Mesenchymal stem cell (in vitro differentiated cells and primary cell): ENCODE measurements around the gene ATP6V1F.
A peak's percentile ranks its signal among the peaks of the same experiment; 100 is the strongest.

ENCODE experiments used
- DNase-seq: peaks from one replicate; pipeline ENCODE4 v3.0.0-alpha.2; 2013
- H2AFZ ChIP-seq: one replicate; pipeline ENCODE4 v1.6.1; 2013; ENCODE audit warnings: low read depth, mild to moderate bottlenecking, control low read depth, inconsistent platforms, low read length, moderate library complexity
- H2AK5ac ChIP-seq: 2 replicates; pipeline ENCODE4 v1.6.1; 2013; ENCODE audit warnings: low read length, moderate library complexity, mild to moderate bottlenecking, inconsistent platforms; ENCODE audit not compliant: severe bottlenecking
- H2BK120ac ChIP-seq: one replicate; pipeline ENCODE4 v1.6.1; 2013; ENCODE audit warnings: low read depth, mild to moderate bottlenecking, inconsistent platforms, low read length, moderate library complexity
- H2BK12ac ChIP-seq, 2 experiments: one replicate each; pipeline ENCODE4 v1.6.1; 2013; ENCODE audit warnings: inconsistent platforms in 2 of 2, low read length in 2 of 2, mild to moderate bottlenecking in 2 of 2, moderate library complexity in 2 of 2, control low read depth in 1 of 2
- H2BK15ac ChIP-seq: one replicate; pipeline ENCODE4 v1.6.1; 2013; ENCODE audit warnings: mild to moderate bottlenecking, low read depth, inconsistent platforms; ENCODE audit not compliant: poor library complexity, severe bottlenecking
- H2BK5ac ChIP-seq: 2 replicates; pipeline ENCODE4 v1.6.1; 2013; ENCODE audit warnings: low read depth, mild to moderate bottlenecking, low read length, control low read depth, inconsistent platforms; ENCODE audit not compliant: poor library complexity, severe bottlenecking
- H3K14ac ChIP-seq, 2 experiments: one replicate each; pipeline ENCODE4 v1.6.1; 2013; ENCODE audit warnings: inconsistent platforms in 2 of 2, low read length in 2 of 2, control low read depth in 1 of 2, mild to moderate bottlenecking in 1 of 2, moderate library complexity in 1 of 2
- H3K18ac ChIP-seq, 2 experiments: one replicate each; pipeline ENCODE4 v1.6.1; 2013; ENCODE audit warnings: inconsistent platforms in 2 of 2, low read length in 2 of 2, control low read depth in 1 of 2, low read depth in 1 of 2, mild to moderate bottlenecking in 1 of 2
- H3K23ac ChIP-seq, 2 experiments: one replicate each; pipeline ENCODE4 v1.6.1; 2013; ENCODE audit warnings: inconsistent platforms in 2 of 2, low read length in 2 of 2, mild to moderate bottlenecking in 2 of 2, moderate library complexity in 2 of 2, control low read depth in 1 of 2
- H3K27ac ChIP-seq: 2 replicates; pipeline ENCODE4 v1.5.1; 2013; ENCODE audit warnings: mild to moderate bottlenecking, moderate library complexity, low read length, control low read depth, inconsistent platforms; ENCODE audit not compliant: poor library complexity, severe bottlenecking
- H3K27me3 ChIP-seq, 2 experiments: 2 replicates each; pipeline versions ENCODE4 v1.6.1 to v1.7.0; 2013; ENCODE audit warnings: low read length in 2 of 2, mild to moderate bottlenecking in 2 of 2, moderate library complexity in 2 of 2, control low read depth in 1 of 2, inconsistent platforms in 1 of 2; ENCODE audit not compliant: control insufficient read depth in 1 of 2, insufficient read depth in 1 of 2
- H3K36me3 ChIP-seq, 2 experiments: 2 replicates each; pipeline versions ENCODE4 v1.6.1 to v1.7.0; 2013; ENCODE audit warnings: low read length in 2 of 2, control low read depth in 1 of 2, inconsistent platforms in 1 of 2, low read depth in 1 of 2, mild to moderate bottlenecking in 1 of 2; ENCODE audit not compliant: insufficient read depth in 2 of 2, control insufficient read depth in 1 of 2
- H3K4ac ChIP-seq, 2 experiments: one replicate each; pipeline ENCODE4 v1.6.1; 2013; ENCODE audit warnings: inconsistent platforms in 2 of 2, low read length in 2 of 2, mild to moderate bottlenecking in 2 of 2, moderate library complexity in 2 of 2, control low read depth in 1 of 2, low read depth in 1 of 2
- H3K4me1 ChIP-seq: 2 replicates; pipeline ENCODE4 v1.6.1; 2013; ENCODE audit warnings: low read depth, low read length, control low read depth; ENCODE audit not compliant: control insufficient read depth, insufficient read depth
- H3K4me2 ChIP-seq: 2 replicates; pipeline ENCODE4 v1.6.1; 2013; ENCODE audit warnings: low read length, mild to moderate bottlenecking, inconsistent platforms; ENCODE audit not compliant: poor library complexity, severe bottlenecking
- H3K4me3 ChIP-seq, 2 experiments: 2 replicates each; pipeline versions ENCODE4 v1.5.1 to v1.7.0; 2013; ENCODE audit warnings: low read length in 2 of 2, mild to moderate bottlenecking in 2 of 2, control low read depth in 1 of 2, low read depth in 1 of 2; ENCODE audit not compliant: insufficient read depth in 1 of 2
- H3K79me1 ChIP-seq: replicated peaks from 2 replicates; pipeline ENCODE4 v1.6.1; 2013; ENCODE audit warnings: mild to moderate bottlenecking, control low read depth, low read length, inconsistent platforms; ENCODE audit not compliant: poor library complexity, severe bottlenecking
- H3K9ac ChIP-seq: 2 replicates; pipeline ENCODE4 v1.7.0; 2013; ENCODE audit warnings: mild to moderate bottlenecking, low read length, moderate library complexity
- H3K9me3 ChIP-seq: 2 replicates; pipeline ENCODE4 v1.7.0; 2013; ENCODE audit warnings: mild to moderate bottlenecking, low read length; ENCODE audit not compliant: control insufficient read depth
- H4K8ac ChIP-seq: one replicate; pipeline ENCODE4 v1.6.1; 2013; ENCODE audit warnings: inconsistent platforms, mild to moderate bottlenecking, low read length, moderate library complexity
- H4K91ac ChIP-seq: one replicate; pipeline ENCODE4 v1.6.1; 2013; ENCODE audit warnings: mild to moderate bottlenecking, low read length, inconsistent platforms
- WGBS: methylation state at CpG from one replicate; pipeline ENCODE4 v1.1.7; 2013; ENCODE audit warnings: mixed read lengths; 5-methylcytosine and 5-hydroxymethylcytosine counted together

ATP6V1F gene

DNA sequence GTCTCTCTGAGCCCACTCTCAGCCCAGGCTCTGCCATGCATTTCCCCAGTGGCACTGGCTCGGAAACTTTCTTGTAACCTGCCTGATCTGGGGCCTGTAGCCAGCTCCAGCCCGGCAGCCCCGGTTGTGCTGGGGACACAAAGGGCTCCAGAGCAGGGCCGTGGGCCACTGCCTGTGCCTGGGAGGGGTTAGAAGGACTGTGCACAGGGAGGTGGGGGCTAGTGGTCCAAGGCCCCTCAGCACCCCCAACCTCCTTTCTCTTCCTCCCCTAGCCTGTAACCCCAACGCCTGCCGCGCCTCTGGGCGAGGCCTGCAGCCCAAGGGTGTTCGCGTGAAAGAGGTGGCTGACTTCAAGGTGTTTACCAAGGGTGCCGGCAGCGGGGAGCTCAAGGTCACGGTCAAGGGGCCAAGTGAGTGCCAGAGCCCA lies 22.9 kb upstream of the ATP6V1F start:
- Histone ChIP-seq H2BK15ac (no peak overlapping the region), H3K9ac (no peak overlapping the region), H3K4ac (no peak overlapping the region), H3K4me2 (no peak overlapping the region), H3K4me3 (no peak overlapping the region), H3K4me1 (peaks cover 8% of the 10 kb centered on the region), H2AFZ (no peak overlapping the region), H2BK12ac (no peak overlapping the region), H2AK5ac (no peak overlapping the region), H3K27ac (no peak overlapping the region), H2BK5ac (no peak overlapping the region), H3K9me3 (no peaks in the 10 kb centered on the region), H3K36me3 (peaks cover 95 to 98% of the 10 kb centered on the region in 2 experiments), H4K91ac (no peak overlapping the region), H3K14ac (no peak overlapping the region), H3K27me3 (no peaks in the 10 kb centered on the region), H3K79me1 (peaks cover 47% of the 10 kb centered on the region), H3K18ac (no peak overlapping the region), H2BK120ac (no peak overlapping the region), H4K8ac (no peak overlapping the region), H3K23ac (no peak overlapping the region)
- DNase-seq: no peak
- 92% methylated on average over 12 of the region's 13 CpGs for WGBS

DNA sequence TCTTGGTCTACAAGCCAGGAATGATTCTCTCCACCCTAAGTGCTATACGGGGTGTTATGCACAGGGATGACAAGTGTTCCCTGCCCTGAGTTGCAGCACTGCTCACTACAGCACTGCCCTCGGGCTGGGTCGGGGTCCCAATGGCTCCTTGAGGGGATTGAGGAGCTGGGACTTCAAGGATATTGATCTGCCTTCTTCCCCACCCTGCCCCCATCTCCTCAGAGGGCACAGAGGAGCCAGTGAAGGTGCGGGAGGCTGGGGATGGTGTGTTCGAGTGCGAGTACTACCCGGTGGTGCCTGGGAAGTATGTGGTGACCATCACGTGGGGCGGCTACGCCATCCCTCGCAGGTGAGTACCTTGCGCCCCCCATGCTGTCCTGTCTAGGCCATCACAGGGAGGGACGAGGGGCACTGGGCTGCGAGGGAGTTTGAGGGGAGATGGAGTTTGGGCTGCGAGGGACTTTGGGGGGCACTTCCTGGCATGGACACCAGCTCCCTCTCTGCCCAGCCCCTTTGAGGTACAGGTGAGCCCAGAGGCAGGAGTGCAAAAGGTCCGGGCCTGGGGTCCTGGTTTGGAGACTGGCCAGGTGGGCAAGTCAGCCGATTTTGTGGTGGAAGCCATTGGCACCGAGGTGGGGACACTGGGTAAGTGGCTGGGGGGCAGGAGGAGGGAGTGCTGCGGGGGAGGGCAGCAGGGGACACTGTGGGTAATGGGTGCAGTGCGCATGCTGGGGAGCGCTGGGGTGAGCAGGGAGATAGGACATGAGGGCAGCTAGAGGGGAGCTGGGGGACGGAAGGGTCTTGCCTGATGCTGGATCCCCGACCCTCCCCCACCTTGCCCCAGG lies 22.1 kb upstream of the ATP6V1F start:
- no peak for DNase-seq
- no peak overlapping the region for H2BK15ac ChIP-seq
- H3K27me3 ChIP-seq: no peaks in the 10 kb centered on the region
- H3K9ac ChIP-seq: no peak overlapping the region
- H2BK5ac ChIP-seq: no peak overlapping the region
- no peak overlapping the region for H2AK5ac ChIP-seq
- H2AFZ ChIP-seq: no peak overlapping the region
- no peak overlapping the region for H3K27ac ChIP-seq
- H2BK12ac ChIP-seq: no peak overlapping the region
- no peak overlapping the region for H3K4me2 ChIP-seq
- no peak overlapping the region for H3K4me3 ChIP-seq
- H2BK120ac ChIP-seq: no peak overlapping the region
- H3K79me1 ChIP-seq: peaks cover 48% of the 10 kb centered on the region
- H4K8ac ChIP-seq: no peak overlapping the region
- H3K9me3 ChIP-seq: no peaks in the 10 kb centered on the region
- H3K14ac ChIP-seq: no peak overlapping the region
- peaks cover 8% of the 10 kb centered on the region for H3K4me1 ChIP-seq
- H4K91ac ChIP-seq: peak overlapping the region; percentile 24
- H3K4ac ChIP-seq: no peak overlapping the region
- no peak overlapping the region for H3K23ac ChIP-seq
- H3K36me3 ChIP-seq: peaks cover 96 to 99% of the 10 kb centered on the region in 2 experiments
- 95% methylated on average over 23 of the region's 23 CpGs for WGBS
- no peak overlapping the region for H3K18ac ChIP-seq

DNA sequence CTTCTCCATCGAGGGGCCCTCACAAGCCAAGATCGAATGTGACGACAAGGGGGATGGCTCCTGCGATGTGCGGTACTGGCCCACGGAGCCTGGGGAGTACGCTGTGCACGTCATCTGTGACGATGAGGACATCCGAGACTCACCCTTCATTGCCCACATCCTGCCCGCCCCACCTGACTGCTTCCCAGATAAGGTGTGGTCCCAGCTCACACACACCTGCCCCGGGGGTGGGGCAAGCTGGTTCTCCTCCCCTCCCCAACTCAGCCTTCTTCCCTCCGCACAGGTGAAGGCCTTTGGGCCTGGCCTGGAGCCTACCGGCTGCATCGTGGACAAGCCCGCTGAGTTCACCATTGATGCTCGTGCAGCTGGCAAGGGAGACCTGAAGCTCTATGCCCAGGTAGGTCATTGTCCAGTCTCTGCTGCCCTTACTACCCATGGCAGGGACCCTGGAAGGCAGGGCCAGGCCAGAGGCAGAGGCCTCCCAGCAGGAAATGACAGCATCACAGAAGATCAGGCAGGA lies 21.4 kb upstream of the ATP6V1F start:
- Histone ChIP-seq H2AK5ac (no peak overlapping the region), H2BK5ac (no peak overlapping the region), H3K27ac (no peak overlapping the region), H3K18ac (no peak overlapping the region), H3K27me3 (no peaks in the 10 kb centered on the region), H4K91ac (no peak overlapping the region), H2BK12ac (peak overlapping the region in 1 of 2 experiments; percentile 35), H3K9me3 (no peaks in the 10 kb centered on the region), H3K79me1 (peaks cover 47% of the 10 kb centered on the region), H3K23ac (no peak overlapping the region), H2BK120ac (no peak overlapping the region), H3K4ac (no peak overlapping the region), H3K14ac (peak overlapping the region in 1 of 2 experiments; percentile 35), H3K4me1 (peaks cover 4% of the 10 kb centered on the region), H2AFZ (no peak overlapping the region), H4K8ac (no peak overlapping the region), H3K36me3 (peaks cover 96 to 99% of the 10 kb centered on the region in 2 experiments), H3K4me3 (no peak overlapping the region), H3K9ac (peak overlapping the region; percentile 49), H2BK15ac (no peak overlapping the region), H3K4me2 (no peak overlapping the region)
- 94% methylated on average over 17 of the region's 17 CpGs for WGBS
- no peak for DNase-seq

DNA sequence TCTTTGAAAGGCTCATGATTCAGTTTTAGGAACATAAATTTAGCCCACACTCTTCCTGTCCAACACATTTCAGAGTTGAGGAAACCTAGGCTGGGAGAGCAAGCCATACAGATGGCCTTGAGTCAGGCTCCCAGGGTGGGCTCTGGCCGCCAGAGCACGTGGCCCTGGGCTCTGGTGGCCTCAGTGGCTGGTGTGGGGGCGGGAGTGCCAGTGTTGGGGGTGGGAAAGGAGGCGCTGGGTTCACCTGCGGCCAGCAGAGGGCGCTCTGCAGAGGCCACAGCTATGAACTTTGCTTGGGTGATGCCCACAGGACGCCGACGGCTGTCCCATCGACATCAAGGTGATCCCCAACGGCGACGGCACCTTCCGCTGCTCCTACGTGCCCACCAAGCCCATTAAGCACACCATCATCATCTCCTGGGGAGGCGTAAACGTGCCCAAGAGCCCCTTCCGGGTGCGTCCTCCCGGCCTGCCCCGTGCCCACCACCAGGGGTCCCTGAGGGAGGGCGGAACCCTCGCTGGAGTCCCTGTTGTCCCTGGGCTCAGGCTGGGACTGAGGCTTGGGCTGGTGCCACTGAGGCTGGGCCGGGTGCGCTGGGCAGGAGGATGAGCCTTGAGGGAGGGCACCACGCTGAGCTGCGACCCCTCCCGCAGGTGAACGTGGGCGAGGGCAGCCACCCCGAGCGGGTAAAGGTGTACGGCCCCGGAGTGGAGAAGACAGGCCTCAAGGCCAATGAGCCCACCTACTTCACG lies 20.6 kb upstream of the ATP6V1F start:
- peaks cover 97 to 99% of the 10 kb centered on the region in 2 experiments for H3K36me3 ChIP-seq
- H3K18ac ChIP-seq: no peak overlapping the region
- no peak overlapping the region for H3K27ac ChIP-seq
- H2BK5ac ChIP-seq: no peak overlapping the region
- no peak overlapping the region for H2AFZ ChIP-seq
- WGBS: 87% methylated on average over 32 of the region's 35 CpGs
- no peak overlapping the region for H2BK15ac ChIP-seq
- H4K91ac ChIP-seq: no peak overlapping the region
- H2AK5ac ChIP-seq: no peak overlapping the region
- H3K23ac ChIP-seq: no peak overlapping the region
- no peak overlapping the region for H3K14ac ChIP-seq
- no peak overlapping the region for H3K4me3 ChIP-seq
- no peaks in the 10 kb centered on the region for H3K27me3 ChIP-seq
- no peak overlapping the region for H3K4me2 ChIP-seq
- no peak overlapping the region for H3K4ac ChIP-seq
- no peaks in the 10 kb centered on the region for H3K4me1 ChIP-seq
- H4K8ac ChIP-seq: peak overlapping the region; percentile 27
- H2BK12ac ChIP-seq: no peak overlapping the region
- no peak overlapping the region for H2BK120ac ChIP-seq
- peak; percentile 51 for DNase-seq
- no peak overlapping the region for H3K9ac ChIP-seq
- no peaks in the 10 kb centered on the region for H3K9me3 ChIP-seq
- H3K79me1 ChIP-seq: peaks cover 39% of the 10 kb centered on the region
